NCI-H345 treated with DMSO at 0.1 percent for 48 hours (cell line): ENCODE results near the gene LEF1.

Experiments used
- DNase-seq: peaks from one replicate; lab custom pipeline; 2025; ENCODE audit not compliant: unreplicated experiment; lab: John Stamatoyannopoulos, UW

LEF1 gene

GRCh38 chr4:108114503-108114902 lies 54.2 kb downstream of the LEF1 start:
- DNase-seq, result no peak

DNA sequence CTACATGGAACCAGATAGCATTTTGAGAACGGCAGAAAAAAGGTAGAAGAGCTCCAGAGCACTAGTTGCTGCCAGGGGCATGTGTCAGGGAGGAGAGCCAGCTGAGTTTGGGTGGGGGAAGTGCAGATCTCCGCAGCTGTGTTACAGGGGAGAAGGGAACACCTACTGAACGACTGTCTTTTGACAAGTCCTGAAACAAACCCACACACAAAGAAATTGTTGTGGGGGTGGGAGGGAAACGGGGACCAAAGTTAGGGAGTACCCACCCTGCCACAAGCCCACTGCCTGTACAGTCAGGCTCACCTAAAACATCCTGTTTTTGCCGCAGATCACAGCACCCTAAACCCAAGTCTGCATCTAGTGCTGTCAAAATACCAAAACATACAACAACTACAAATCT lies 55.5 kb downstream of the LEF1 start:
- no peak for DNase-seq

GRCh38 chr4:108111781-108112180 lies 57.0 kb downstream of the LEF1 start:
- no peak for DNase-seq

GRCh38 chr4:108110450-108110849 lies 58.3 kb downstream of the LEF1 start:
- DNase-seq, result no peak

DNA sequence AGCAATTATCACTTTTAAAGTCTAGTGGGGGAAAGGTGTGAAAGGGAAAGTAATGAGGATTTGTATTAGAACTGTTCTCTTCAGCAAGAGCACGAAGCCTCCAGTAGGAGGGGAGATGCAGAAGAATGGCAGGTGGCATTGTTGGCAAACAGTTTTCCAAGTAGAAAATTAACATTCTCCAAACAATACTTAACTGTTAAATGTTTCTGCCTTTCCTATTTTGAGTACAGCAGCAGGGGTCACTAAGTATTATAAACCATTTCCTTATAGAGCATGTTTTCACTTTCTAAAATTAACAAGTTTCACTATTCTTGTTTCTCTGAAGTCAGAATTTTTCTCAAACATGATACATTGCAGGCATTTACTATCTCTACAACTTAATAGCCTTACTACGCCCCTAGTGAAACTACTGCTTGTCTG lies 58.7 kb downstream of the LEF1 start:
- no peak for DNase-seq

DNA sequence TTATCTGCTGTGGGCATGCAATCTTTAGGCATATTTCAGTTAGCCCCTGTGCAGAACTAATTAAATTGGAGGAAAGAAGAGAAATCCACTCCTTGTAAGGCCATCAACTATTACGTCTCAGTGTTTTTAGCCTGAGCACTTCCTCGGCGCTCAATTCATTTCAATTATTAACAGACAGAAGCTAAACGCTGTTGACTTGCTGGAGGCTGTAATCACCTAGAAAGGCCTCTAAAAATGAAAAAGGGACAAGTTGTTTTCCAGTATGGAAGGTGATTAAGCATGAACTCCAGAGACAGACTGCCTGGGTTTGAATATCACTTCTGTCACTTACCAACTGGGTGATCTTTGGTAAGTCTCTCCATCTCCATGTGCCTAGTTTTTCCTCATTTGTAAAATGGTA lies 59.6 kb downstream of the LEF1 start:
- no peak for DNase-seq

DNA sequence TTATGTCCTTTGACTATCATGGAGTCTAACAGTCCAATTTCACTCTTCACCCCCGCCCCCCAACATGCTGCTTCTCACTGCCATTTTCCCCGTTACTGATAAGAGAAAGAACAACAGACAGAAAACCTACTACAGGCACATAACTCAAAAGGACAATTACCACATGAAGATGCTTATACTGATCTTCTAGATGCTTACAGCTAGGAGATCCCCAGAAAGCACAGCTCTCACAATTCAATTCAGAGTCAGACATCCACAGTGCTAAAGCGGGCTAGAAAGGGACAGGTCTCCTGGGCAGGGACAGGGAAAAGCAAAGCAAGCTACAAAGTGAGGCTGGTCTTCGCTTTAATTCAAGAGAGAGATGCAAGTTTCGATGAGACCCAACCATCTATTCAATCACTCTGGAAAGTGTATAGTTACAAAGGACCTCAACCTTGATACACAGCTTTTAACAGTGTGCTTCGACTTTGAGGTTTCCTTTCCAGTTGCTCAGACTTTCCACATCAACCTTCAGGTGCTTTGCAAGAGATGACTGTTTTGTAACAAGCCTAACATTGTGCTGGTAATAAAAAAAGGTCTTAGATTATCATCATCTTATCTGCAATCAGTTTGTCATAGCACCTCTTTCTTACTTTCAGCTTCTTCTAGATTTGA lies 60.9 kb downstream of the LEF1 start:
- no peak for DNase-seq

DNA sequence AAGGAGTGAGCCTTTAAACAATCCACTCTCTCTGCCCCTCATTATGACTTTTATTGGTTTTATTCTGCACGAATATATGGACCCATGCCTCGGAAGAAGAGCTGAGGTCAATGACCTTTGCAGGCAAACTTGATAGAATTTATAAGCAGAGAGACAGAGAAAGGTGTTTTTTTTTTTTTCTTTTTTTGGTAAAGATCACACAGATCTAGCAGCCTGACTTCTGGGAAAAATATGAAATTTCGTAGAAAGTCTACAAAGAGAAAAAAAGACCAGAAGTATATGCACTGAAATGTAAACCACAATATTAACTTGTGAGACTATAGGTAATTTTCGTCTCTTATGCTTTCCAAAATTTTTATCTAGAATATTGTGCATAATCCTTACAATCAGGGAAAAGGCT lies 61.6 kb downstream of the LEF1 start:
- DNase-seq, result no peak

- no peak for DNase-seq
Measured at GRCh38 chr4:108106186-108106585, 62.5 kb downstream of the LEF1 start.

GRCh38 chr4:108103099-108103862 lies 65.5 kb downstream of the LEF1 start:
- DNase-seq, result no peak

DNA sequence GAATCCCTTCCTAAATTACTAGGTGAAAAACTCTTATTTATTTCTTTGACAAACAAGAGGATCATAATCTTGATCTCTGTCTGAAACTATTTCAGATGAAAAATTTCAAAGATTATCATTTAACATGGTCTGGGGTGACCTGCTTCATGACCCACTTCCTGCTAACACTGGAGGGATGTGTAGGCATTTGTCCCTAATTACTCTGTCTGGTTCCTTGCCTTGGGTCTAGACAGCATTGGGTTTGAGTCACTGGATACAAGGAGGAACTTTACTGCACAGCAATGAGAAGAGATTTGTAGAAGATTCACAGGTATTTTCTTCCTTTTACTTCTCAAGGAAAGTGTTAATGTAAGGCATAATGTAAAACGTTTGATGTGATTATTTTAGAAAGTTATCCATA lies 67.9 kb downstream of the LEF1 start:
- DNase-seq, result no peak

GRCh38 chr4:108099838-108100237 lies 68.9 kb downstream of the LEF1 start:
- no peak for DNase-seq

DNA sequence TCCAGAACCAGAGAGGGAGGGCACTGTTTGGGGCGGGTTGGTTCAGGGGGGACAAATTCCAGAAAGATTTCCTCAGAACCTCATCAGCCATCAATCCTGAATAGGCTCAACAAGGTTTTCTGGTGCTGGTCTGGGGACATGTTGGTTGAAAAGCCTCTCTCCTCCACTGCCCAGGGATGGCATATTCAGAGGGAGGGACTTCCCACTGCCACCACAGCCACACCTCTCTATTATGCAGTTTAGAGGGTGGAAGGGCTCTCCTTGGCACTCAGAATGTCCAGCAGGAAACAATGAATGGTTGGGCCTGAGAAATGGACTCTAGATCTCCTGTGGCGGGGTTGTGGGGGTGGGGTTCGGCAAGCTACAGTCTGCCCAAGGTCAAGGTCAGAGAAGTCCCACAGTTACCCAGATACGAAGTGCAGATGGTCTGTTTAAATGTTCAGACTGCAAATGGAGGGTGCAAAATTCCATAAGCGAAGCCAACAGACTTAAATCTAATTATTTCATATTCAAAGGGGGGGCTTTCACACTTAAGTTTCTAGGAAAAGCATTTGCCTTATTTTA lies 70.7 kb downstream of the LEF1 start:
- no peak for DNase-seq

DNA sequence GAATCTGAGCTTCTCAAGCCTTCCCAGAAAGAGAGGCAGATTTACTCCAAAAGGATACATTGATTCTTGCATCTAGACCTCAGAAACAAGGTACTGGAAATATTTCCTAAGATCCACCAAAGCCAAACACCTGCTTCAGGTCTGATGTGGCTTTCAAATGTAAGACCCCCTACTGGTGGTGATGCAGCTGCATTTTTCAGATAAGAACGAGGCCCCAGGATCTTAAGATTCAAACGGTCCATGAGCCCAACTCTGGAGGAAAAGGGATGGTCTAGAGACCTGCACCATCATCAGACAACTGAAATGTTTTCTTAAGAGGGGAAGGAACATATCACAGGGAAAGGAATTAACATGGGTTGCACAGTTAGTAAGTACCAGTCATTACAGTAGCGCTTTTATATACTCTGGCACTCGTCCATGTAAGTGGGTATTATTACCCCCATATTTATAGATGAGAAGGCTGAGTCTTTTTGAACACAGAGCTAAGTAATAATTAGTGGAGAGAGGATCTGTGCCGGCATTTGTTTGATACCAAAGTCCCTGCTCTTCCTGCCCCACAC lies 73.7 kb downstream of the LEF1 start:
- no peak for DNase-seq

DNA sequence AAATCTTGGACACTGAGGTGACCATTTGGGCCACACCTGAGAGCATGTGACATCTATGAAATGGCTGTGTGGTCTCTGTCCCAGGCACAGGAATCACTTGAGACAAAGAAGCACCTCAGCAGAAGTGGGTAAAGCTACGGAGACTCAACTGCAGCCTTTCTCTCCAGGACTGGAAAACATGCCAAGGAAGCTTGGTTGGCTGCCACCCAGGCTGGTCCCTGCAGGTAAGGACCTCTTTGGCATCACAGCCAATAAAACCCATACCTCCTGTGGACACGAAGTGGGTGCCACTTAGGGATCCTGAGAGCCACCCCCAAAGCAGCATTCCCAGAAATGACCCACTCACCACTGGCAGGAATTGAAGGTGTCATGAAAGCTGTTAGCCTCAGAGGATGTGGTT lies 74.6 kb downstream of the LEF1 start:
- no peak for DNase-seq

DNA sequence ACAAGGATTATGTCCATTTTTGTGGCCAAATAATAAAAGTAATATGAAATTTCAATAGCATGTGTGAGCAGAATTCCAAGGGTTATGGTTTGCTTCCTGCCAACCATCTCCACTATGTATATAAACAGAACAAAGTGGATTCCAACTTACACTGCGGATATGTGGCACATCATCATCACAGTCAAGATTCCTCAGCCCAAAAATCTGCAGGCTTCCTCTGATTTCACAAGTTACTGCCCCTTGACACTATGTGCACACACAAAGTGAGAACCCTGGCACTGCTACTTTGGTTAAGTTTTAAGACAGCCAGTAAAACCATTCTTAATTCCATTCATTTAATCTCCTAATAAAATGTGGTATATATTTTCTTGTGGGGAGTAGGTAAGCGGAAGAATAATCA lies 76.4 kb downstream of the LEF1 start:
- no peak for DNase-seq

- no peak for DNase-seq
Measured at GRCh38 chr4:108087293-108087967, 81.3 kb downstream of the LEF1 start.

DNA sequence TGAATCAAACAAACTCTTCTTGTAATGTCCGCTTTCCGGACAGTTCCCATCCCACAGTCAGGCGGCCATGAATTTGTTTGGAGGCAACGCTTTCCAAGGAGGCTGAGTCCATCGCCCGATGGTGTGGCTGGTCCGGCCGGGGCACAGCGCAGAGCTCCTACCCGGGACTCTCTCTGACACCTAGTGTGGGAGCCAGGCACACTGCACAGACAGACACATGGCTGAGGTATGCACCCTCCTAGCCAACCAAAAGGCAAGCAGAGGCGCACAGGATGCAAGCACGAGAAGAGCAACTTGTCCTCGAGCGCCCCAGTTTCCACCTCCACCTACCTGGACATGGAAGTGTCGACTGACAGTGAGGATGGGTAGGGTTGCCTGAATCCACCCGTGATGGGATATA lies 87.5 kb downstream of the LEF1 start:
- no peak for DNase-seq

- DNase-seq, result no peak
Measured at GRCh38 chr4:108080747-108081146, 88.0 kb downstream of the LEF1 start.

GRCh38 chr4:108078024-108078733 lies 90.6 kb downstream of the LEF1 start:
- no peak for DNase-seq

DNA sequence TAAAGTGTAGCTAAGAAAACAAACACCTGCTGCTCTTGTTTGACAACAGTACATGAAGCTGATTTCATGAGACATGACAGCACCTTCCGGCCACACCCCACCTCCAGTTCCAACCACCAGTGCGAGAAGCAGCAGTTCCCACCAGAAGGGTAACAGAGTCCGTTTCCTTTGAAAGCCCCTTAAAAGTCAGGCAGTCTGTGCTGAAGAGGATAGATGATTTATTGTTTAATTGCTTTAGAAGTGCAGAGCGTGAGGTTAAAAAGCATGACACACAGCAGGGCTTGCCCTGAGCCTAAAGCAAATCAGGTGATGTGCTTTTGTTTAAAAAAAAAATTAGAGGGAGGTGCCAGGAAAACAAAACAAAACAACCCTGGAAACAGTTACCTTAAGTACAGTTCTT lies 96.4 kb downstream of the LEF1 start:
- DNase-seq, result peak; percentile 75
